H1 (cell line): ENCODE data around the gene SEMA3C. TPM values are rescaled to one million over a fixed set of nuclear protein-coding genes. Genes with fewer than 3 reads are reported as not detected.

Experiments
- EGR1 ChIP-seq: IDR thresholded peaks from 2 replicates; pipeline ENCODE4 v1.6.1; 2011; ENCODE audit warnings: low read depth, low read length, borderline replicate concordance
- KDM4A ChIP-seq: IDR thresholded peaks from one replicate; pipeline ENCODE4 v1.7.1; 2012; ENCODE audit warnings: low read depth, mild to moderate bottlenecking, moderate library complexity, low read length, inconsistent platforms; ENCODE audit not compliant: severe bottlenecking
- NANOG ChIP-seq: IDR thresholded peaks from 2 replicates; pipeline ENCODE4 v1.6.1; 2011; ENCODE audit warnings: low read length, low read depth, mild to moderate bottlenecking, inconsistent platforms; ENCODE audit not compliant: insufficient read depth, poor library complexity, severe bottlenecking
- polyA plus RNA-seq, 7 experiments: library from polyadenylated mRNA; depleted of rRNA in 3 of 7; stranded (reverse) in 5 of 7; unstranded in 2 of 7; fragments of >200 nt in 5 of 7; fragments of 200-250 nt in 2 of 7; gene quantifications; 1 replicate in 5 of 7; 2 replicates in 1 of 7; 4 replicates in 1 of 7; pipeline versions ENCODE4 v1.2.1 to v1.2.3, GENCODE V29; 2011 to 2013; ENCODE audit warnings: missing spikeins in 2 of 7, mixed read lengths in 2 of 7
- total RNA-seq: library from RNA; stranded (reverse); fragmentation: NEBNext Ultra II Directional; extraction: Animal tissue kit (Norgen Biotek cat#: 25700); gene quantifications from 2 replicates; pipeline ENCODE4 v1.2.1, GENCODE V29; 2021
- TF ChIP-seq, protein P1 (sequence below): fragments of 300-600 bp; sonication (generic); IDR thresholded peaks from 2 replicates; pipeline ENCODE4 v1.7.1; 2012; ENCODE audit warnings: low read length, moderate library complexity, mild to moderate bottlenecking, inconsistent platforms; ENCODE audit not compliant: insufficient replicate concordance

Gene SEMA3C
- total and polyA plus RNA-seq, 2 of the 8 experiments (the other 6 are each of a cell fraction or from before 2014, with no cell fraction given) = 0.15 to 1.4 TPM

DNA sequence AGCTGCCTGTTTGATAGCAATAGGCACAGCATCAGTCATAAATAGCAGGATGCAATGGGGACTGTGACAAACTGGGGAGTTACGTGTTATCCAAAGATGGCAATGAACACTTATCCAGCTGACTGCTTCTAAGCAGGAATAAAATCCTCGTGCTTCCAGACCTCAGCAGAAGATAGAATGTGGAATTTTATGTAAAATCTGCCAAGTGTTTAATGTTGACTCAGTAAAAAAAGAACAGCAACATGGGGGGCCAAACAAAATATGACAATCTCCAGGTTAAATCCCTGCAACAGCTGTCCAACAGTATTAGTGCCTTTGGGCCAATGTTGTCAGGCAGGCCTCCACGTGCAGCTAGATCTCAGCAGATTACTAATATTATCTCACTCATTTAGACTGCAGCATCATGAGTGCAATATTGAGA lies 127.3 kb downstream of the SEMA3C start (continued):
- TF ChIP-seq, protein P1, sequence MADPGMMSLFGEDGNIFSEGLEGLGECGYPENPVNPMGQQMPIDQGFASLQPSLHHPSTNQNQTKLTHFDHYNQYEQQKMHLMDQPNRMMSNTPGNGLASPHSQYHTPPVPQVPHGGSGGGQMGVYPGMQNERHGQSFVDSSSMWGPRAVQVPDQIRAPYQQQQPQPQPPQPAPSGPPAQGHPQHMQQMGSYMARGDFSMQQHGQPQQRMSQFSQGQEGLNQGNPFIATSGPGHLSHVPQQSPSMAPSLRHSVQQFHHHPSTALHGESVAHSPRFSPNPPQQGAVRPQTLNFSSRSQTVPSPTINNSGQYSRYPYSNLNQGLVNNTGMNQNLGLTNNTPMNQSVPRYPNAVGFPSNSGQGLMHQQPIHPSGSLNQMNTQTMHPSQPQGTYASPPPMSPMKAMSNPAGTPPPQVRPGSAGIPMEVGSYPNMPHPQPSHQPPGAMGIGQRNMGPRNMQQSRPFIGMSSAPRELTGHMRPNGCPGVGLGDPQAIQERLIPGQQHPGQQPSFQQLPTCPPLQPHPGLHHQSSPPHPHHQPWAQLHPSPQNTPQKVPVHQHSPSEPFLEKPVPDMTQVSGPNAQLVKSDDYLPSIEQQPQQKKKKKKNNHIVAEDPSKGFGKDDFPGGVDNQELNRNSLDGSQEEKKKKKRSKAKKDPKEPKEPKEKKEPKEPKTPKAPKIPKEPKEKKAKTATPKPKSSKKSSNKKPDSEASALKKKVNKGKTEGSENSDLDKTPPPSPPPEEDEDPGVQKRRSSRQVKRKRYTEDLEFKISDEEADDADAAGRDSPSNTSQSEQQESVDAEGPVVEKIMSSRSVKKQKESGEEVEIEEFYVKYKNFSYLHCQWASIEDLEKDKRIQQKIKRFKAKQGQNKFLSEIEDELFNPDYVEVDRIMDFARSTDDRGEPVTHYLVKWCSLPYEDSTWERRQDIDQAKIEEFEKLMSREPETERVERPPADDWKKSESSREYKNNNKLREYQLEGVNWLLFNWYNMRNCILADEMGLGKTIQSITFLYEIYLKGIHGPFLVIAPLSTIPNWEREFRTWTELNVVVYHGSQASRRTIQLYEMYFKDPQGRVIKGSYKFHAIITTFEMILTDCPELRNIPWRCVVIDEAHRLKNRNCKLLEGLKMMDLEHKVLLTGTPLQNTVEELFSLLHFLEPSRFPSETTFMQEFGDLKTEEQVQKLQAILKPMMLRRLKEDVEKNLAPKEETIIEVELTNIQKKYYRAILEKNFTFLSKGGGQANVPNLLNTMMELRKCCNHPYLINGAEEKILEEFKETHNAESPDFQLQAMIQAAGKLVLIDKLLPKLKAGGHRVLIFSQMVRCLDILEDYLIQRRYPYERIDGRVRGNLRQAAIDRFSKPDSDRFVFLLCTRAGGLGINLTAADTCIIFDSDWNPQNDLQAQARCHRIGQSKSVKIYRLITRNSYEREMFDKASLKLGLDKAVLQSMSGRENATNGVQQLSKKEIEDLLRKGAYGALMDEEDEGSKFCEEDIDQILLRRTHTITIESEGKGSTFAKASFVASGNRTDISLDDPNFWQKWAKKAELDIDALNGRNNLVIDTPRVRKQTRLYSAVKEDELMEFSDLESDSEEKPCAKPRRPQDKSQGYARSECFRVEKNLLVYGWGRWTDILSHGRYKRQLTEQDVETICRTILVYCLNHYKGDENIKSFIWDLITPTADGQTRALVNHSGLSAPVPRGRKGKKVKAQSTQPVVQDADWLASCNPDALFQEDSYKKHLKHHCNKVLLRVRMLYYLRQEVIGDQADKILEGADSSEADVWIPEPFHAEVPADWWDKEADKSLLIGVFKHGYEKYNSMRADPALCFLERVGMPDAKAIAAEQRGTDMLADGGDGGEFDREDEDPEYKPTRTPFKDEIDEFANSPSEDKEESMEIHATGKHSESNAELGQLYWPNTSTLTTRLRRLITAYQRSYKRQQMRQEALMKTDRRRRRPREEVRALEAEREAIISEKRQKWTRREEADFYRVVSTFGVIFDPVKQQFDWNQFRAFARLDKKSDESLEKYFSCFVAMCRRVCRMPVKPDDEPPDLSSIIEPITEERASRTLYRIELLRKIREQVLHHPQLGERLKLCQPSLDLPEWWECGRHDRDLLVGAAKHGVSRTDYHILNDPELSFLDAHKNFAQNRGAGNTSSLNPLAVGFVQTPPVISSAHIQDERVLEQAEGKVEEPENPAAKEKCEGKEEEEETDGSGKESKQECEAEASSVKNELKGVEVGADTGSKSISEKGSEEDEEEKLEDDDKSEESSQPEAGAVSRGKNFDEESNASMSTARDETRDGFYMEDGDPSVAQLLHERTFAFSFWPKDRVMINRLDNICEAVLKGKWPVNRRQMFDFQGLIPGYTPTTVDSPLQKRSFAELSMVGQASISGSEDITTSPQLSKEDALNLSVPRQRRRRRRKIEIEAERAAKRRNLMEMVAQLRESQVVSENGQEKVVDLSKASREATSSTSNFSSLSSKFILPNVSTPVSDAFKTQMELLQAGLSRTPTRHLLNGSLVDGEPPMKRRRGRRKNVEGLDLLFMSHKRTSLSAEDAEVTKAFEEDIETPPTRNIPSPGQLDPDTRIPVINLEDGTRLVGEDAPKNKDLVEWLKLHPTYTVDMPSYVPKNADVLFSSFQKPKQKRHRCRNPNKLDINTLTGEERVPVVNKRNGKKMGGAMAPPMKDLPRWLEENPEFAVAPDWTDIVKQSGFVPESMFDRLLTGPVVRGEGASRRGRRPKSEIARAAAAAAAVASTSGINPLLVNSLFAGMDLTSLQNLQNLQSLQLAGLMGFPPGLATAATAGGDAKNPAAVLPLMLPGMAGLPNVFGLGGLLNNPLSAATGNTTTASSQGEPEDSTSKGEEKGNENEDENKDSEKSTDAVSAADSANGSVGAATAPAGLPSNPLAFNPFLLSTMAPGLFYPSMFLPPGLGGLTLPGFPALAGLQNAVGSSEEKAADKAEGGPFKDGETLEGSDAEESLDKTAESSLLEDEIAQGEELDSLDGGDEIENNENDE = no peak
- TF ChIP-seq EGR1 (no peak), KDM4A (no peak), NANOG (no peak)
